ENCODE data around the gene RRAGC. TPM values are rescaled to one million over a fixed set of nuclear protein-coding genes. Genes with fewer than 3 reads are reported as not detected.

RRAGC gene
- polyA plus RNA-seq, 1 donor from 2014 or later: 23.6 TPM

DNA sequence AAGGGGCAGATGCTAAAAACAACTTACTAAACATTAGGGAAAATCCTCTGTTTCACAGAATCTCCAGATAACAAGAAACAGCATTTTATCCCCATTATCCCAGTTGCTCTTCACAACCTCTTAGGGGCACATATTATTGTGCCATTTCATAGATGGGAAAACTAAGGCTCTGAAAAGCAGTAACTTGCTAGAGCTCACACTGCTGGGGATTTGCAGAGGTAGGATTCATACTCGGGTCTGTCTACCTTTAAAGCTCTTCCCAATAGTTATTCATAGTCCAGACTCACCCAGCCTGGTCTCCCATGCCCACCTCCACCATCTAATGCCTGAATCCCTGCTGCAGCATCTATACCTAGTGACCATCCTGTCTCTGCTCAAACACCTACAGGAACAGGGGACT is 67.7 kb downstream of the RRAGC start:
- no peak overlapping the region for H3K9ac ChIP-seq (ENCODE audit: low read length)
- H4K20me1 ChIP-seq (ENCODE audit: insufficient read depth): no peaks in the 10 kb centered on the region
- no peak overlapping the region for H3K4me2 ChIP-seq (ENCODE audit: low read length)
- no peaks in the 10 kb centered on the region for H3K79me2 ChIP-seq (replicated peaks; ENCODE audit: insufficient read depth, low read length)
- no peaks in the 10 kb centered on the region for H3K9me2 ChIP-seq (ENCODE audit: insufficient read depth, low read length)
- H3K9me3 ChIP-seq (ENCODE audit: low read length): peaks cover 5% of the 10 kb centered on the region
- H2AFZ ChIP-seq (ENCODE audit: low read depth, low read length): no peak overlapping the region
- no peak for TF ChIP-seq POLR2AphosphoS5 (IDR thresholded peaks at IDR 0.05)
- TF ChIP-seq TAF1 (IDR thresholded peaks at IDR 0.05; ENCODE audit: low read depth): no peak
- TF ChIP-seq, protein P1, sequence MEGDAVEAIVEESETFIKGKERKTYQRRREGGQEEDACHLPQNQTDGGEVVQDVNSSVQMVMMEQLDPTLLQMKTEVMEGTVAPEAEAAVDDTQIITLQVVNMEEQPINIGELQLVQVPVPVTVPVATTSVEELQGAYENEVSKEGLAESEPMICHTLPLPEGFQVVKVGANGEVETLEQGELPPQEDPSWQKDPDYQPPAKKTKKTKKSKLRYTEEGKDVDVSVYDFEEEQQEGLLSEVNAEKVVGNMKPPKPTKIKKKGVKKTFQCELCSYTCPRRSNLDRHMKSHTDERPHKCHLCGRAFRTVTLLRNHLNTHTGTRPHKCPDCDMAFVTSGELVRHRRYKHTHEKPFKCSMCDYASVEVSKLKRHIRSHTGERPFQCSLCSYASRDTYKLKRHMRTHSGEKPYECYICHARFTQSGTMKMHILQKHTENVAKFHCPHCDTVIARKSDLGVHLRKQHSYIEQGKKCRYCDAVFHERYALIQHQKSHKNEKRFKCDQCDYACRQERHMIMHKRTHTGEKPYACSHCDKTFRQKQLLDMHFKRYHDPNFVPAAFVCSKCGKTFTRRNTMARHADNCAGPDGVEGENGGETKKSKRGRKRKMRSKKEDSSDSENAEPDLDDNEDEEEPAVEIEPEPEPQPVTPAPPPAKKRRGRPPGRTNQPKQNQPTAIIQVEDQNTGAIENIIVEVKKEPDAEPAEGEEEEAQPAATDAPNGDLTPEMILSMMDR (IDR thresholded peaks at IDR 0.05; ENCODE audit: poor library complexity, severe bottlenecking): no peak
- TF ChIP-seq SMC3 (conservative IDR thresholded peaks at IDR 0.05; ENCODE audit: poor library complexity): no peak
- TF ChIP-seq, protein P2, sequence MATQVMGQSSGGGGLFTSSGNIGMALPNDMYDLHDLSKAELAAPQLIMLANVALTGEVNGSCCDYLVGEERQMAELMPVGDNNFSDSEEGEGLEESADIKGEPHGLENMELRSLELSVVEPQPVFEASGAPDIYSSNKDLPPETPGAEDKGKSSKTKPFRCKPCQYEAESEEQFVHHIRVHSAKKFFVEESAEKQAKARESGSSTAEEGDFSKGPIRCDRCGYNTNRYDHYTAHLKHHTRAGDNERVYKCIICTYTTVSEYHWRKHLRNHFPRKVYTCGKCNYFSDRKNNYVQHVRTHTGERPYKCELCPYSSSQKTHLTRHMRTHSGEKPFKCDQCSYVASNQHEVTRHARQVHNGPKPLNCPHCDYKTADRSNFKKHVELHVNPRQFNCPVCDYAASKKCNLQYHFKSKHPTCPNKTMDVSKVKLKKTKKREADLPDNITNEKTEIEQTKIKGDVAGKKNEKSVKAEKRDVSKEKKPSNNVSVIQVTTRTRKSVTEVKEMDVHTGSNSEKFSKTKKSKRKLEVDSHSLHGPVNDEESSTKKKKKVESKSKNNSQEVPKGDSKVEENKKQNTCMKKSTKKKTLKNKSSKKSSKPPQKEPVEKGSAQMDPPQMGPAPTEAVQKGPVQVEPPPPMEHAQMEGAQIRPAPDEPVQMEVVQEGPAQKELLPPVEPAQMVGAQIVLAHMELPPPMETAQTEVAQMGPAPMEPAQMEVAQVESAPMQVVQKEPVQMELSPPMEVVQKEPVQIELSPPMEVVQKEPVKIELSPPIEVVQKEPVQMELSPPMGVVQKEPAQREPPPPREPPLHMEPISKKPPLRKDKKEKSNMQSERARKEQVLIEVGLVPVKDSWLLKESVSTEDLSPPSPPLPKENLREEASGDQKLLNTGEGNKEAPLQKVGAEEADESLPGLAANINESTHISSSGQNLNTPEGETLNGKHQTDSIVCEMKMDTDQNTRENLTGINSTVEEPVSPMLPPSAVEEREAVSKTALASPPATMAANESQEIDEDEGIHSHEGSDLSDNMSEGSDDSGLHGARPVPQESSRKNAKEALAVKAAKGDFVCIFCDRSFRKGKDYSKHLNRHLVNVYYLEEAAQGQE (IDR thresholded peaks at IDR 0.05; ENCODE audit: borderline replicate concordance): no peak
- no peak for TF ChIP-seq EP300 (conservative IDR thresholded peaks at IDR 0.05; ENCODE audit: poor library complexity, severe bottlenecking)
- TF ChIP-seq EZH2 (IDR thresholded peaks at IDR 0.05; ENCODE audit: borderline replicate concordance, insufficient read depth, low read length, poor library complexity, severe bottlenecking): no peak
- no peak for TF ChIP-seq RAD21 (conservative IDR thresholded peaks at IDR 0.05)
- no peak for TF ChIP-seq MXI1 (conservative IDR thresholded peaks at IDR 0.05; ENCODE audit: poor library complexity, severe bottlenecking)
- no peak overlapping the region for H3K27ac ChIP-seq (ENCODE audit: low read length)
- no peaks in the 10 kb centered on the region for H3K27me3 ChIP-seq (ENCODE audit: insufficient read depth, low read depth, low read length)
- H3K4me3 ChIP-seq (ENCODE audit: low read length): no peak overlapping the region
- no peaks in the 10 kb centered on the region for H3K36me3 ChIP-seq (ENCODE audit: insufficient read depth, low read length)
- H3F3A ChIP-seq (ENCODE audit: insufficient read depth, low read length, poor library complexity, severe bottlenecking): no peaks in the 10 kb centered on the region

DNA sequence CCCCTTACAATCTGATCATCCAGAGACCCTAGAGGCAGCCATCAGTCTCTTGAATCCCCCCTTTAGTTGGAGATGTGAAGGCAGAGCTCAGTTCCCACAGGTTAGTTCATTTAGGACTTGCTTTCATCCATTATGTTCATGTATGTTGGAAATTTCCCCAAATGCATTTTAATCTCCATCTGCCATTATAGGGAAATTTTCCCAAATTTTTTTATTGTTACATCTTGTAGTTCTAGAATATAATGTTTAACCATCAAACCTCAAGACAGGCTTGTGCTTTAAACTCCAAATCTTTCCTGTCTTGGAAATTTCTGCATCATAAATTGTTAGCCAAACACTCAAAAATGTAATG is 68.4 kb downstream of the RRAGC start:
- no peaks in the 10 kb centered on the region for H3K79me2 ChIP-seq (replicated peaks; ENCODE audit: insufficient read depth, low read length)
- H3K9me2 ChIP-seq (ENCODE audit: insufficient read depth, low read length): no peaks in the 10 kb centered on the region
- H4K20me1 ChIP-seq (ENCODE audit: insufficient read depth): no peaks in the 10 kb centered on the region
- H3K9ac ChIP-seq (ENCODE audit: low read length): no peak overlapping the region
- no peaks in the 10 kb centered on the region for H3K27me3 ChIP-seq (ENCODE audit: insufficient read depth, low read depth, low read length)
- no peak overlapping the region for H3K27ac ChIP-seq (ENCODE audit: low read length)
- no peak overlapping the region for H2AFZ ChIP-seq (ENCODE audit: low read depth, low read length)
- TF ChIP-seq, protein P2 (IDR thresholded peaks at IDR 0.05; ENCODE audit: borderline replicate concordance): no peak
- no peak for TF ChIP-seq EZH2 (IDR thresholded peaks at IDR 0.05; ENCODE audit: borderline replicate concordance, insufficient read depth, low read length, poor library complexity, severe bottlenecking)
- no peak for TF ChIP-seq RAD21 (conservative IDR thresholded peaks at IDR 0.05)
- TF ChIP-seq MXI1 (conservative IDR thresholded peaks at IDR 0.05; ENCODE audit: poor library complexity, severe bottlenecking): no peak
- TF ChIP-seq TAF1 (IDR thresholded peaks at IDR 0.05; ENCODE audit: low read depth): no peak
- TF ChIP-seq, protein P1 (IDR thresholded peaks at IDR 0.05; ENCODE audit: poor library complexity, severe bottlenecking): no peak
- TF ChIP-seq SMC3 (conservative IDR thresholded peaks at IDR 0.05; ENCODE audit: poor library complexity): no peak
- no peak for TF ChIP-seq EP300 (conservative IDR thresholded peaks at IDR 0.05; ENCODE audit: poor library complexity, severe bottlenecking)
- no peak for TF ChIP-seq POLR2AphosphoS5 (IDR thresholded peaks at IDR 0.05)
- H3K9me3 ChIP-seq (ENCODE audit: low read length): peaks cover 5% of the 10 kb centered on the region
- H3K4me3 ChIP-seq (ENCODE audit: low read length): no peak overlapping the region
- H3F3A ChIP-seq (ENCODE audit: insufficient read depth, low read length, poor library complexity, severe bottlenecking): no peaks in the 10 kb centered on the region
- H3K4me2 ChIP-seq (ENCODE audit: low read length): no peak overlapping the region
- H3K36me3 ChIP-seq (ENCODE audit: insufficient read depth, low read length): no peaks in the 10 kb centered on the region
